GM19372 (cell line): ENCODE measurements around the gene TMIGD1.
"Not testable (repeated sequence)": the region's sequence is repeated elsewhere in the genome, so short reads cannot be mapped to it uniquely, and the experiment has no call there.

ENCODE experiments used
- ATAC-seq: cut with Tn5 transposase; IDR thresholded peaks from one replicate; pipeline ENCODE4 v1.9.1; 2021; ENCODE audit warnings: mild to moderate bottlenecking, low read depth, moderate library complexity; ENCODE audit not compliant: unreplicated experiment

The TMIGD1 gene

DNA sequence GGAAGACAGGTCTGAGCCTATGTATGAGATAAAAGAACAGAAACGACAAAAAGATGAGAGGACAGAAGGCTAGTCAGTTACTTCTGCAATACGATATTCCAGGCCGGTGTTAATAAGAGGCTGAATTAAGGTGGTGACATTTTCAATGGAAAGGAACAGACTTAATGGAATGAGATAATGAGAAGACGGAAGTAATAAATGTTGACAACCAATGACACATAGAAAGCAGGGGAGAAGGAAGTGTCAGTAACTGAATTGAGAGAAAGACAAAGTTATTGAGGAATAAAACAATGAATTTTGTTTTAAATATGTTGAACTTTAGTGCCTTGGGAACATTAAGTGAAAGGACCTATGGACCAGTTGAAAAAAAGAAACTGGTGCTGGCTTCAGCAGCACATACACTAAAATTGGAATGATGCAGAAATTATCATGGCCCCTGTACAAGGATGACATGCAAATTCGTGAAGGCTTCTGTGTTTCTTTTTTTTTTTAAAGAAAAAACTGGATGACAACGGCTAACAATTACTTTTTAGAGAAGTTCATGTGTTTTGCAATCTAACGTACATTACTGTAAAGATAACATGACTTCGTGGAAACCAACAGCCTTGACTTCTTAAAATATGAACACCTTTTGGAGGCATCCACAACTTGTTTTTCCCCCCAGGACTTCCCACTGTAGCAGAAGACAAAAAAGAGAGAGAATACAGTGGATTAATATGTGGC, 26.4 kb upstream of the TMIGD1 start:
- ATAC-seq, result no peak

DNA sequence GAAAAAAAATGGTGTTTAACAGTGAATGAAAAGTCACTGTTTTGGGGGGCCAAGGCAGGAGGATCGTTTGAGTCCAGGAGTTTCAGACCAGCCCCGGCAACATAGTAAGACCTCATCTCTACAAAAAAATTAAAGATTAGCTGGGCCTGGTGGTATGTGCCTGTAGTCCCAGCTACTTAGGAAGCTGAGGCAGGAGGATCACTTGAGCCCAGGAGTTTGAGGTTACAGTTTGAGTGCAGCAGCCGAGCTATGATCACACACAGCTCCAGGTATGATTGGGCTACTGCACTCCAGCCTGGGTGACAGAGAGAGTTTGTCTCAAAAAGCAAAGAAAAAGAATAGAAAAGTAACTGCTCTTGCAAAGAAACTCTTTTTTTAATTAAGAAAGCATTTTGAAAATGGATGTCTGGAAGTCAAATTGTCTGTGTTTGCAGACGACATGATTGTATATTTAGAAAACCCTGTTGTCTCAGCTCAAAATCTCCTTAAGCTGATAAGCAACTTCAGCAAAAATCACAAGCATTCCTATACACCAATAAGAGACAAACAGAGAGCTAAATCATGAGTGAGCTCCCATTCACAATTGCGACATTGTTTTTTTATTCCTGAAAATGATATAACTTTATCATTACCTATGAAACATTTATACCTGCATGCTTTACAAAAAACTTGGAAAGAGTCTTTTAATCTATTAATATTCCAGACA, 24.4 kb upstream of the TMIGD1 start:
- ATAC-seq, result no peak

DNA sequence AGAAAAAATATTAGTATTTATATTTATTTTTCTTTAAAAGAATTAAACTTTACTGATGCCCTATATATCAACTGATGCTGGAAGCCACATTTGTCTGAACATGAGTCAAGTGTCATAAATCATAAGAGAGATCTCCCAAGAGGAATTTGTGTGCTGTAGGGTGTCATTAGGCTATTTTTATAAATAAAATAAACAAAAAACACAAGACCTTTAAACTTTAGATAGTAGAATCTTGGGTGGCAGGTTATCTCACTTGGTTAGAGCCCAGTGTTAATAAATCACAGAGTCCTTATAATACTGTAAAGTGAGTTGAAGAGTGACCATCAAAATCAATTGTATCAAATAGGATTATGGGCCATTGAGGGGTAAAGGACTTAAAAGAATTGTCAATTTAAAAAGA, 23.6 kb upstream of the TMIGD1 start:
- no peak for ATAC-seq

DNA sequence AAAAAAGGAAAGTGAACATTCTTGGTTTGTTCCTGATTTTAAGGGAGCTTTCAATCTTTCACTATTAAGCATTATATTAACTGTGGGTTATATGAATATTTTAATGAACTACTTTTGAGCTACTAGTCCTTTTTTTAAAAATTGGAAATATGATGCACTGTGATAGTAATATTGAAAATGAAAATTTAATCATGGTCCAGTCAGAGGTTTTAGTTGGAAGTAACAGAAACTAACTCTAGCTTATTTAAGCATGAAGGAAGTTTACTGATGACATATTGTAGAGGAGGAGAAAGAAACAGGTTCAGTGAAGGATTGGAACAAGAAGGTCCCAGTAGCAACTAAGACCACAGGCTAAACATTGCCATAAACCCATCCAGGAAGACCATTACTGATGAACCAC, 20.8 kb upstream of the TMIGD1 start:
- ATAC-seq, result no peak

DNA sequence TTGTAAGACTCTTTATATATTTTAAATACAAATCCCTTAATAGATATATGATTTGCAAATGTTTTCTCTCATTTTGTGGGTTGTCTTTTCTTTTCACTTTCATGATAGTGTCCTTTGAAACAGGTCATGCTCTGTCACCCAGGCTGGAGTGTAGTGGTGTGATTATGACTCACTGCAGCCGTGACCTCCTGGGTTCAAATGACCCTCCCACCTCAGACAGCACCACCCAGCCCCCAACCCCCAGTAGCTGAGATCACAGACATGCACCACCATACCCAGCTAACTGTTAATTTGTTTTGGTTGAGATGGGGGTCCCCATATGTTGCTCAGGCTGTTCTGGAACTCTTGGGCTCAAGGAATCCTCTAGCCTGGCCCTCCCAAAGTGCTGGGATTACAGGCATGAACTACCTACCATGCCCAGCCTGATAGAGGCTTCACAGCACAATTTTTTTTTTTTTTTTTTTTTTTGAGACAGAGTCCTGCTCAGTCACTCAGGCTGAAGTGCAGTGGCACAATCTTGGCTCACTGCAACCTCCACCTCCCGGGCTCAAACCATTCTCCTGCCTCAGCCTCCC, 18.5 kb upstream of the TMIGD1 start:
- no peak for ATAC-seq

DNA sequence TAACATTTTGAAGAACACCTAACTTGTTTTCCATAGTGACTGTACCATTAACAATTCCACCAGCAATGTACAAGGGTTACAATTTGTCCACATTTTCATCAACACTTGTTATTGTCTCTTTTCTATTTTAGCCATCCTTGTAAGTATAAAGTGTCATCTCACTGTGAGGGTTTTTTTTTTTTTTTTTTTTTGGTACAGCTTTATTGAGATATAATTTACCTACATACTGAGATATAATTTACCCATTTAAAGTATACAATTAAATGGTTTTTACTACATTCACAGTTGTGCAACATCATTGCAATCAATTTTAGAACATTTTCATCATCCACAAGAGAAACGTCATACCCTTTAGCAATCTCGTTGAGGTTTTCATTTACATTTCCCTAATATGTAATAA, 17.9 kb upstream of the TMIGD1 start:
- ATAC-seq, result no peak

DNA sequence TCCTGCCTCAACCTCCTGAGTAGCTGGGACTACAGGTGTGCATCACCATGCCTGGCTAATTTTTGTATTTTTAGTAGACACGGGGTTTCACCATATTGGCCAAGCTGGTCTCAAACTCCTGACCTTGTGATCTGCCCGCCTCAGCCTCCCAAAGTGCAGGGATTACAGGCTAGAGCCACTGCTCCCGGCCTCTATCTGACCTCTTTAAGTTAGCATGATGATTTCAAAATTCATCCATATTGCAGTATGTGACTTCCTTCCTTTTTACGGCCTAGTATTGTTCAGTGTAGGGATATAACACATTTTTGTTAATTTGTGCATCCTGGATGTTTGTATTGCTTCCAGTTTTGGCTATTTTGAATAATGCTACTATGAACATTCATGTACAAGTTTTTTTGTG, 17.4 kb upstream of the TMIGD1 start:
- ATAC-seq, result not testable (repeated sequence)

DNA sequence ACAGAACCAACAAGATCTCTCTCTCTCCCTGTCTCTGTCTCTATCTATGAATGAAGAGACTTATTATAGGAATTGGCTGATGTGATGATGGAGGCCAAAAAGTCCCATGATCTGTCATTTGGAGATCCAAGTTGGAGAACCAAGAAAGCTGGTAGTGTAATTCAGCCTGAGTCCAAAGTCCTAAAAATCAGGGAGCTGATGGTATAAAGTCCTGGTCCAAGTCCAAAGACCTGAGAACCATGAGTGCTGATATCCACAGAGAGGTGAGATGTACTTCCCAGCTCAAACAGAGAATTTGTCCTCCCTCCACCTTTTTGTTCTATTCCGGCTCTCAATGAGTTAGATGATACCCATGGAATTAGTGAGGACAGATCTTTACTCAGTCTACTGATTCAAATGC, 15.4 kb upstream of the TMIGD1 start:
- no peak for ATAC-seq

DNA sequence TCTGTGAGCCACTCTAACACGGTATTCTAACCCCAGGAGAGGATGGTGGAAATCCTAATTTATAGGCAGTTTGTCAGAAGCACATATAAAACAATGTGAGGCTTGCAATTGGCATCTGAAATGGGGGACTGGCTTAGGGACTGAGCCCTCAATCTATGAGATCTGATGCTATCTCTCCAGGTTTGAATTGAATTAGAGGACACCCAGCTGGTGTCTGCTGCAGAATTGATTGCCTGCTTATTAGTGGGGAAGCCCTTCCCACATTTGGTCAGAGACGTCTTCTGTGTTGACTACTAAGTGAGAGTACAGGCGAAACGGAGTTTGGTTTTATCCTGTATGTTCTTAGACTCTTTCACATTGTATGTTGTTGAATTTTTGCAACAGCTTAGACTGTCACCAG, 13.6 kb upstream of the TMIGD1 start:
- ATAC-seq, result no peak

DNA sequence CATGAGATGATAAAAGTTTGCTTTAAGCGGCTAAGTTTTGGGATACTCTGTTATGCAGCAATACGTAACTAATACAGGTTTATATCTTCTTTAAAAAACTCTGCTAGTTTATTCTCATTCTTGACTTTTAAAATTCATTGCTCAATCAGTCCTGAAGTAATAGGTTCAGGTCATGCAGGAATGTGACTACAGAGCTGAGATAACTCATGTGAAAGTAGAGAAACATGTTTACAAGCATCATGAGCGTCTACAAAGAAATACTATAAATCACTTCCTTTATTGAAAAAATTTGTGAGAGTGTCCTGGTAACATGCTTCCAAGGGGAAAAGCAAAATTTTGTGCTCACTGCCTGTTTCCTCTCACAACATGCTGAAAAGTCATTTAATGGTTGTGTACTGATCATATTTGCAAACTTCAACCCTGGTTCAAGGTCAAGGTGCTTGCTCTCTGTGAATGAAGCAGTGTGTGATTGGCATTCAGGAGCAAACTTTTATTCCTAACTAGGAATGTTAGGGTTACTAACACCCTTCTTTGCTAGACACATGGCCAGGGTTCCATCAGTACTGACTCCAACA, 12.5 kb upstream of the TMIGD1 start:
- no peak for ATAC-seq

DNA sequence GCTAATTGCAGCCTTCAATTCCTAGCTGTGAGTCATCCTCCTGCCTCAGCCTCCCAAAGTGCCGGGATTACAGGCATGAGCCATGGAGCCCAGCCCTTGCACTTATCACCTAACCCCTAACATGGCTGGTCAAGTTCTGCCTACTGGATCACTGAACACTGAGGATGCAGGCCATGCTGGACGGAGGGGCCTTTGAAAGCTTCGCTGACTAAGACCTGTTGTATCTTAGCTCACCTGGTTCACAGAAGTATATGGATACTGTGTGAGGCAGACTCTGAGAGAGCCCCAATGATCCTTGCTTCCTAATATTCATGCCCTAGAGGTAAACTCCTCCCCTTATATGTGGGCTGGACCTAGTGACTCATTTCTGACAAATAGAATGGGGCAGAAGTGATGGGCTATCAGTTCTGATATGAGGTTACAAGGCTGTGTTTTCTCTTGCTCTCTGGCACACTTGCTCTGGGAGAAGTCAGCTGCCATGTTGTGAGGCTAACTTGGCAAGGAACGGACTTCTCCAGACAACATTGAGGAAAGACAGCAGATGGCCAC, 11.7 kb upstream of the TMIGD1 start:
- ATAC-seq, result no peak

DNA sequence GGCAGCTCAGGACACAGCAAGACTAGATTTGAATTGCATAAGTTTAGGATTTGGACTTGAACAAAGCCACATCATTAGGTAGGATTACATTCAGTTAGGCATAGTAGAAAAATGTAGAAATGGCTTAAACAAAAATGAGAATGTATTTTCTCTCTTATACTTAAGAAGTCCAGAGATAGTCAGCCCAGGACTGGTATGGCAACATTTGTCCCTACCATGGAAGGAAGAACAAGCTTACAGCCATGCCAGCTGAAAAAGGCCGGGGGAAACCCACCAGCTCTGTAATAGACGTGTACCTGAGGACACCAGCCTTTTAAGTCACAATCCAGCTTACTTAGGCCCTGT, 11.2 kb upstream of the TMIGD1 start:
- no peak for ATAC-seq

DNA sequence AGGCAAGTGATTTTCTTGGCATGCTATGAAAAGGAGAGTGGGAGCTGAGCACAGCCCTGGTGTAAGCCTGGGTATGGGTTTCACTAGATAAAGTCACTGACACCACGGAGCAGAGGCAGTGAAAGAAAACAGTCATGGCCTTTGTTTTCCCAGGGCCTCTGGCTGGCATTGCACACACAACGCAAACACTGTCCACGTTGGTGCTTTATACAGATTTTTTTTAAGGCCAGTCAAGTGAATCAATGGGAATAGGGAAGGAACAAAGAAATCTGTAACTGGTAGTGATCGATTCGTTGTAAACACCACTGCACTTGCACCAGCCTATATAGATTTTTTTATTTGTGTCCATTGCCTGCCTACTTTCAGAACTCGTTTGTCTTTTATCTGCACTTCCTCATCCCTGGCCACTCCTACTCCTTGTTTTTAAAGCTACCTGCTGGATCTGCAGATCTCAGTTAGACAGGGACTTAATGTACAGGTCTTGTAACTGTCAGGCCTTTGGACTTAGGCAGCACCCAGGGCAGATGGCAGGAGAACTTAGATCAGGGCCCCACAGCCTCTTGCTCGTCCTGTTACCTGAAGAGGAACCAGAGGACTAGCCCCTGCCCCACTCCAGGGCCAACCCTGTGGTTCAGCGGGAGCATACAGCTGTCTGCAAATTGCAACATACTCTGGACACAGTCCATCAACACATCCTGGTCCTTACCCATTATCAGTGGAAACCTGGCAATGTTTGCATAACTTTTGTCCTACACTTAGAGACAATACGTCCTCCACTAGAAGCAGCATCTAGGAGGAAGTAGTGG, 10.6 kb upstream of the TMIGD1 start:
- ATAC-seq, result no peak

DNA sequence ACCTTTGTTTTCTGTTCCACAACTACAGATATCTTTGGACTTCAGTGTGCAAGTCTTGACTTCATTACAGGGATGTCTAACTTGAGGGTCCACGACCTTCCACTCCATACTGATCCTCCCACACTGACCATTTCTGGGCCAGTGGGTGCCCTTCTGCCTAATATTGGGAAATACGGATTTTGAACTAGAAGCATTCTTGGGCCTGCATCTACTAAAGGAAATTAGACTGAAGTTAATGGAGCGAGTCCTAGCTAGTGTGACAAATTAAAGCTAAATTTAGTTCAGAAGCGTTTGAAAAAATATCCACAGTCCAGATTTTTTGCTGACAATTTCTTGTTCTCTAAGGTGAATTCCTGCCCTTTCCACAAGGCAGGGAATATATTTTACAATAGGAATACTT, 9.9 kb upstream of the TMIGD1 start:
- no peak for ATAC-seq

DNA sequence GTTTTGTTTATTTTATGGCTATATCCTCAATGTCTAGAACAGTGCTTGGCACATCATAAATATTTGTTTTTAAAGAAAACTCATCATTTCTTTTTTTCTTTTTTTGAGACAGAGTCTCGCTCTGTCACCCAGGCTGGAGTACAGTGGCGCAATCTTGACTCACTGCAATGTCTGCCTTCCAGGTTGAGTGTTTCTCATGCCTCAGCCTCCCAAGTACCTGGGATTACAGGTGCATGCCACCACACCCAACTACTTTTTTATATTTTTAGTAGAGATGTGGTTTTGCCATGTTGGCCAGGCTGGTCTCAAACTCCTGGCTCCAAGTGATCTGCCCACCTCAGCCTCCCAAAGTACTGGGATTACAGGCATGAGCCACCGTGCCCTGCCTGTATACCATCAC, 9.4 kb upstream of the TMIGD1 start:
- ATAC-seq, result not testable (repeated sequence)

DNA sequence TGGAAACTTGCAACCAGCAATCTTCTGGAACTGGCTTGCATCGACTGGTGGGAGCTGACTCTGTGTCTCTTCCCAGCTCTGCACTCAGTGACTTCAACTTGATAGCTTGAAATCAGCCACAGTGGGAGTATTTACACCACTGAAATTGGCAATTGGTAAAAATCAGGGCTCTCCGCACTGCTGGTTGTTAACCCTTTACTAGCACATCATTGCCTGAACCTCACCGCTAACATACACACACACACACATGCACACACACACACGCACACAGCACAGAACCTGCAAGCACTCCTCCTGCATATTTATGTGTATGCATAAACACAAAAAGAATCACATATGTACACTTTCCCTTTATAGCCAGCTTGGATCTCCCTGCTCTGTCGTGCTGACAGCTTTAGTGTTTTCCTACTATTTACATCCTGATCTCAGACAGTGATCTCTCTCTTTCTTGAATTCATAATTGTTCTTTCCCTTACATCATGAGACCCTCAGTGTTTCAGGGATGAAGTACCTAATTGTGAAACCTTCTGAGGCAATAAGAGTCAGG, 7.9 kb upstream of the TMIGD1 start:
- no peak for ATAC-seq

DNA sequence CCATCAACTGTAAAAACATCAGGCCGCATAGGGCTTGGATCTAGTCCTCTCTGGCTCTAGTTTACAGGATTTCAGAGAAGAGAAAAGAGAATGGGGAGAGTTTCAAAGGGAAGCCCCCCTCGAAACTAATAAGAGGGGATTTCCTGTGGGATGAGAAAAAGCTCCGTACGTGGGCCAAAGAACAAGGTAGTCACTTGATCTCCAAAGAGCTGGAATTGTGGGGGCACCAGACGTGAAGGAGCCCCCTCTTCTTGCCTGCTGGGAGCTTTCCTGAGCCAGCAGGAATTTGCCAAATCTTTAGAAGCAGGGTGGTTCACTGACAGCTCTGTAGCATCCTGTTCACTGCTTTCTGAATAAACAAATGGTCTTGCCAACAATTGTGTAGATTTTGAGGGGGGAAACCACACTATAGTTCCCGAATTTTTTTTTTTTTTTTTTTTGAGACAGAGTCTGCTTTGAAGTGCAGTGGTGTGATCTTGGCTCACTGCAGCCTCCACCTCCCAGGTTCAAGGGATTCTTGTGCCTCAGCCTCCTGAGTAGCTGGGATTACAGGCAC, 7.0 kb upstream of the TMIGD1 start:
- ATAC-seq, result no peak

DNA sequence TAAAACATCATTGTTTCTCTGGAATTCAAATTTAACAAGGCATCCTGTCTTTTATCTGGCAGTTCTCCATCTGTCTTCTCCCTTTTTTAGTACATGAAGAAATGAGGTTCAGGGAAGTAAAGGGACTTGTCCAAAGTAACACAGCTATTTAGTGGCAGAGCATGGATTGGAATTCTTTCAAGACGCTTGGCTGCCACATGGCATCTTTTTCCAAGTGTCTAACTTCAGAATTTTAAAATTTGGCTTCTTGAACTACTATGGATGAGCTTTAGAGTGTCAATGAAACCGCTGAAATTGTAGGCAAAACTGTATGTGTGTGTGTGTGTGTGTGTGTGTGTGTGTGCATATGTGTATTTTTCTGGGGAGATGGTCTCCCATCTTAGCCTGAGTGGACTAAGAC, 5.2 kb upstream of the TMIGD1 start:
- ATAC-seq, result no peak

DNA sequence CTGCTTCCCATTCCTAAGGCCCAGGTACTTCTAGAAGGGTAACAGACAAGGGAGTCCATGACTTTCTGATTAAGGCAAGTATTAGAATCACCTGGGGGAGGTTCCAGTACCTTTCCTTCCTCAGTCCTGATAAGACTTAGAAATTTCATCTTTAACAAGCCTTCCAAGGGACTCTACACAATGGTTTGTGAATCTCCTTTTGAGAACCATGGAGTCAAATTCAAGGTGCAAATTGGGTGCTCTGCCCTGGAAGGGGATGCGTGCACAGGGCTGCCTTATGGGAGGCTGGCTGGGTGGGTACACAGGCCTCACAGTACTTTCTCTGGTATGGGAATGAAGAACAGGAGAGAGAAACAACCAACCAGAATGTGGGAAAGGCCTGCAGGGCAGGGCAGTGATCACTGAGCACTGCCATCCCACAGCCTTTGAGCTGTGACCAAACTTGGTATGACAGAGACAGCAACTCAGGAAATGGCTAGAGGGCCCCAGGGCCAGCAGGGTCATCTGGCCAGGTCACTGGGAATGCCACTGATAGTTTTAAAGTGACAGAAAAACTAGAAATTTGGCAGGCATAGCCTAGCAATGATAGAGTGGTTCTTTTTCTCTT, 3.6 kb upstream of the TMIGD1 start:
- ATAC-seq, result no peak
